Esophagus squamous epithelium (tissue), 5 donors: ENCODE measurements around the gene BRMS1. TPM values are rescaled to one million over a fixed set of nuclear protein-coding genes. Genes with fewer than 3 reads are reported as not detected.
A peak's percentile ranks its signal among the peaks of the same experiment; 100 is the strongest.
"Not testable (repeated sequence)": the region's sequence is repeated elsewhere in the genome, so short reads cannot be mapped to it uniquely, and the experiment has no call there.

Experiments used
- DNase-seq: peaks from one replicate; lab custom pipeline; 2025; lab: John Stamatoyannopoulos, UW
- H3K27ac ChIP-seq, 4 donors: fragments of 200-600 bp; sonication (generic); one replicate each; pipeline ENCODE4 v1.5.1; 2016 to 2019; ENCODE audit warnings: mild to moderate bottlenecking in 1 of 4
- H3K27me3 ChIP-seq, 4 donors: fragments of 200-600 bp; sonication (generic); 1 replicate in 3 of 4; 2 replicates in 1 of 4; pipeline versions ENCODE4 v1.5.1 to v1.6.0; 2017 to 2021; ENCODE audit warnings: antibody characterized with exemption in 1 of 4
- H3K36me3 ChIP-seq, 3 donors: fragments of 200-600 bp; sonication (generic); one replicate each; pipeline ENCODE4 v1.5.1; 2016 to 2019
- H3K4me1 ChIP-seq, 3 donors: fragments of 200-600 bp; sonication (generic); one replicate each; pipeline ENCODE4 v1.5.1; 2017 to 2019
- H3K4me3 ChIP-seq, 4 donors: fragments of 200-600 bp; sonication (generic); 1 replicate in 3 of 4; 2 replicates in 1 of 4; pipeline ENCODE4 v1.5.1; 2016 to 2019; ENCODE audit warnings: mild to moderate bottlenecking in 2 of 4, moderate library complexity in 1 of 4
- H3K9me3 ChIP-seq, 3 donors: fragments of 200-600 bp; sonication (generic); one replicate each; pipeline ENCODE4 v1.5.1; 2016 to 2019
- POLR2A ChIP-seq, 4 donors: fragments of 450-650 bp; IDR thresholded peaks; one replicate each; pipeline ENCODE4 v1.6.1; 2017; ENCODE audit warnings: antibody characterized with exemption in 4 of 4, mild to moderate bottlenecking in 4 of 4, moderate library complexity in 3 of 4
- WGBS, 2 donors: methylation state at CpG; one replicate each; pipeline ENCODE4 v1.1.5; 2018; 5-methylcytosine and 5-hydroxymethylcytosine counted together
- intact Hi-C: fragments of 100-400 bp; cut with DNase I; formaldehyde crosslinking; loops from one replicate; pipeline ENCODE4 v1.15.0; 2022
- total RNA-seq, 4 donors: library from RNA; depleted of rRNA; stranded (reverse); fragments of >200 nt; gene quantifications; one replicate each; pipeline ENCODE4 v1.1.0, GENCODE V29; 2016
- TF ChIP-seq, protein P1 (sequence below), 6 experiments: fragments of 450-650 bp in 4 of 6; fragments of 200-600 bp in 2 of 6; sonication (generic) in 2 of 6; IDR thresholded peaks; one replicate each; pipeline ENCODE4 v1.5.1; 2016 to 2019; ENCODE audit warnings: antibody characterized with exemption in 6 of 6, mild to moderate bottlenecking in 4 of 6, moderate library complexity in 4 of 6
- donor health status: DM: yes; HTN: yes; CAD: no.

The BRMS1 gene
- total RNA-seq, 4 donors from 2014 or later = 43.8 to 65.5 (median 56.8) TPM

DNA sequence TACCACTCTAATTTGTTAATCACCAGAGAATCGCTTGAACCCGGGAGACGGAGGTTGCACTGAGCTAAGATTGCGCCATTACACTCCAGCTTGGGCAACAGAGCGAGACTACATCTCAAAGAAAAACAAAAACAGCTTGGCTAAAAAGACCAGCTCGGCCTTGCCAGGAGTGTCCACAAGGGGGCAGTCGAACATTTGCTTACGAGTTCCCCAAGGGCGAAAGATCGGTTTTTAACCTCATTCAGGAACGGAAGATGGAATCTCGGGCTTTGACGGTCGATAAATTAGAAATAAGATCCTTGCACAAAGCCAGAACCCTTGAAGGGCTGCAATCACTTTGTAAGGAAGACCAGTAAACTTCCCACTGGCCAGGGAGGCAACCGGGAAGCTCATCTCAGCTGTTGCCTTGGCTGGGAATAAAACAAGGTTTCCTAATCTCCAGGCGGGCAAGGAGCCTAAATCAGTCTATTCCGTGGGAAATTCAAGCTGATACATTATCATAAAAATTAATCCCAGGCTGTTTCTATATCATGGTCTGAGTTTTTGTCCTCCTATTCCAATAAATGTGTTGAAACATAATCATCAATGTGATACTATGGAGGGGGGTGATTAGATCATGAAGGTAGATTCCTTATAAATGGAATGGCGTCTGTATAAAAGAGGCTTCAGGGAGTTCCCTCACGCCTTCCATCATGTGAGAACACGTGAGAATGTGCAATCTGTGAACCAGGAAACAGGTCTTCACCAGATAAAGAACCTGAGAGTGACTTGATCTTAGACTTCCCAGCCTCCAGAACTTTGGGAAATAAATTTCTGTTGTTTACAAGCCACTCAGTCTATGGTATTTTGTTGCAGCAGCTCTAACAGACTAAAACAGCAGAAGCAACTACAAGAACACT lies 41.5 kb upstream of the BRMS1 start:
- WGBS, 2 donors = 4 to 9% methylated on average over 18 to 20 of the region's 20 CpGs
- H3K27me3 ChIP-seq = peaks cover 0 to 18% (median 0%) of the 10 kb centered on the region in 4 donors
- H3K27ac ChIP-seq = peak overlapping the region in 3 of 4 donors; percentile 5 to 35 (median 21)
- no peak for TF ChIP-seq POLR2A (IDR thresholded peaks at IDR 0.05)
- TF ChIP-seq, protein P1, sequence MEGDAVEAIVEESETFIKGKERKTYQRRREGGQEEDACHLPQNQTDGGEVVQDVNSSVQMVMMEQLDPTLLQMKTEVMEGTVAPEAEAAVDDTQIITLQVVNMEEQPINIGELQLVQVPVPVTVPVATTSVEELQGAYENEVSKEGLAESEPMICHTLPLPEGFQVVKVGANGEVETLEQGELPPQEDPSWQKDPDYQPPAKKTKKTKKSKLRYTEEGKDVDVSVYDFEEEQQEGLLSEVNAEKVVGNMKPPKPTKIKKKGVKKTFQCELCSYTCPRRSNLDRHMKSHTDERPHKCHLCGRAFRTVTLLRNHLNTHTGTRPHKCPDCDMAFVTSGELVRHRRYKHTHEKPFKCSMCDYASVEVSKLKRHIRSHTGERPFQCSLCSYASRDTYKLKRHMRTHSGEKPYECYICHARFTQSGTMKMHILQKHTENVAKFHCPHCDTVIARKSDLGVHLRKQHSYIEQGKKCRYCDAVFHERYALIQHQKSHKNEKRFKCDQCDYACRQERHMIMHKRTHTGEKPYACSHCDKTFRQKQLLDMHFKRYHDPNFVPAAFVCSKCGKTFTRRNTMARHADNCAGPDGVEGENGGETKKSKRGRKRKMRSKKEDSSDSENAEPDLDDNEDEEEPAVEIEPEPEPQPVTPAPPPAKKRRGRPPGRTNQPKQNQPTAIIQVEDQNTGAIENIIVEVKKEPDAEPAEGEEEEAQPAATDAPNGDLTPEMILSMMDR (IDR thresholded peaks at IDR 0.05) = peak; percentile 85 to 98 (median 90)
- no peaks in the 10 kb centered on the region for H3K36me3 ChIP-seq
- H3K4me3 ChIP-seq = peak overlapping the region in 3 of 4 donors; percentile 19 to 58 (median 21)
- H3K4me1 ChIP-seq = peaks cover 0 to 15% (median 8%) of the 10 kb centered on the region in 3 donors
- DNase-seq = no peak
- H3K9me3 ChIP-seq = no peaks in the 10 kb centered on the region
- intact Hi-C loops = no loop called here

DNA sequence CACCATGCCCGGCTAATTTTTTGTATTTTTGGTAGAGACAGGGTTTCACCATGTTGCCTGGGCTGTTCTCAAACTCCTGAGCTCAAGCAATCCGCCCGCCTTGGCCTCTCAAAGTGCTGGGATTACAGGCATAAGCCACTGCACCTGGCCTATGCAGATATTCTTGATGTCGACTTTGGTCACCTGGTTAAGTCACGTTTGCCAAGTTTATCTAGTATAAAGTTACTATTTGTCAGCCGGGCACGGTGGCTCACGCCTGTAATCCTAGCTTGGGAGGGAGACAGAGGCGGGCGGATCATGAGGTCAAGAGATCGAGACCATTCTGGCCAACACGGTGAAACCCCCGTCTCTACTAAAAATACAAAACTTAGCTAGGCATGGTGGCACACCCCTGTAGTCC lies 39.4 kb upstream of the BRMS1 start:
- H3K27me3 ChIP-seq = peaks cover 0 to 18% (median 0%) of the 10 kb centered on the region in 4 donors
- H3K4me1 ChIP-seq = peaks cover 0 to 15% (median 8%) of the 10 kb centered on the region in 3 donors
- intact Hi-C loops, H3K4me3 ChIP-seq, DNase-seq, H3K9me3 ChIP-seq, H3K36me3 ChIP-seq, H3K27ac ChIP-seq: not testable (repeated sequence)
- WGBS, 2 donors = 51 to 94% methylated on average over 2 to 12 of the region's 13 CpGs

DNA sequence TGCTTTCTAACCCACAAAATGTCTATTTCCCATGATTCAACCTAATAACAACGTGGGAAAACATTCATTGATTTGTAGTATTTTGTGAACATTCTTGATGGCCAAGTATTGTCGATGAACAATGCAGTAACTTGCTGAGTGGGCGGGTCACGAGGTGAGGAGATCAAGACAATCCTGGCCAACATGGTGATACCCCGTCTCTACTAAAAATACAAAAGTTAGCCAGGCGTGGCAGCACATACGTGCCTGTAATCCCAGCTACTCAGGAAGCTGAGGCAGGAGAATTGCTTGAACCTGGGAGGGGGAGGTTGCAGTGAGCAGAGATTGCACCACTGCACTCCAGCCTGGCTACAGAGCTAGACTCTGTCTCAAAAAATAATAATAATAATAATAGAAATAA lies 35.4 kb upstream of the BRMS1 start:
- 10 to 14% methylated on average over 7 of the region's 7 CpGs for WGBS, 2 donors
- peaks cover 0 to 33% (median 0%) of the 10 kb centered on the region in 4 donors for H3K27me3 ChIP-seq
- H3K36me3 ChIP-seq, H3K4me3 ChIP-seq, H3K27ac ChIP-seq, H3K9me3 ChIP-seq, H3K4me1 ChIP-seq, intact Hi-C loops, DNase-seq: not testable (repeated sequence)

DNA sequence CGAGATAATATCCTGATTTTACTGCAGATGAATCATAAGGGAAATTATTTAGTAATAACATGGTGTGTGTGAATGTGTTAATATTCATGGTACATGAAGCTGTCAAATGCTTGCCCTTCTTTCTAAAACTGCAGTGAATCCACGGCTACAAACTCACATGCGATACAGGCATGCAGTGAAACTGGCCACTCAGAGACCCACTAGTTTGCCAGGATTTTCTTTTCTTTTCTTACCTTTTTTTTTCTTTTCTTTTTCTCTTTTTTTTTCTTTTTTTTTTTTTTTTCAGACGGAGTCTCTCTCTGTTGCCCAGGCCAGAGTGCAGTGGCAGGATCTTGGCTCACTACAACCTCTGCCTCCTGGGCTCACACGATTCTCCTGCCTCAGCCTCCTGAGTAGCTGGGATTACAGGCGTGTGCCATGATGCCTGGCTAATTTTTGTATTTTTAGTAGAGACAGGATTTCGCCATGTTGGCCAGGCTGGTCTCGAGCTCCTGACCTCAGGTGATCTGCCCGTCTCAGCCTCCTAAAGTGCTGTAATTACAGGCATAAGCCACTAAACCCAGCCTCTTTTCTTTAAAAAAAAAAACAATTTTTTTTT lies 28.9 kb upstream of the BRMS1 start:
- H3K4me3 ChIP-seq, H3K9me3 ChIP-seq, intact Hi-C loops, DNase-seq, H3K36me3 ChIP-seq, H3K27ac ChIP-seq: not testable (repeated sequence)
- H3K27me3 ChIP-seq = peaks cover 0 to 36% (median 0%) of the 10 kb centered on the region in 4 donors
- 69 to 70% methylated on average over 4 to 7 of the region's 9 CpGs for WGBS, 2 donors
- H3K4me1 ChIP-seq = peaks cover 4 to 42% (median 9%) of the 10 kb centered on the region in 3 donors

DNA sequence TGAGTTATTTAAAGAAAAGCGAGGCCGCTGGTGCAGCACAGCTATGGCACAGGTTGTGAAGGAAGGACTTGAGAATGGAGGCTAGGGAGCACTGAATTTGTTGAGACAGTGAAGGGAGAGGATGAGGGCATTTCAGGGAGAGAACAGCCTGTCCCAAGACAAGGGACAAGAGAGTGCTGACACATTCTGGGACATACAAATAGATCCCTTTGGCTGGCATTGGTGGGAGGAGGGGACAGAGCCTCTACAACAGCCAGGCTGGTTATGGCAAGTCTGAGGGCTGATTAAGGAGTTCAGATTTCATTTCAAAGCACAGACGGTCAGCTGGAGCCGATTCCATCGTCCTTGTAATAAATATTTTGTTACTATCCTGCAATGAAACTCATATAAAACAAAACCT lies 28.4 kb upstream of the BRMS1 start:
- Histone ChIP-seq H3K27me3 (peaks cover 0 to 36% (median 0%) of the 10 kb centered on the region in 4 donors), H3K27ac (no peak overlapping the region), H3K36me3 (peaks cover 0 to 9% (median 0%) of the 10 kb centered on the region in 3 donors), H3K9me3 (no peaks in the 10 kb centered on the region), H3K4me3 (no peak overlapping the region), H3K4me1 (peaks cover 4 to 42% (median 9%) of the 10 kb centered on the region in 3 donors)
- no peak for TF ChIP-seq POLR2A (IDR thresholded peaks at IDR 0.05)
- TF ChIP-seq, protein P1 (IDR thresholded peaks at IDR 0.05) = no peak
- DNase-seq = no peak
- 40 to 48% methylated on average over 5 of the region's 5 CpGs for WGBS, 2 donors
- intact Hi-C loops = no loop called here

DNA sequence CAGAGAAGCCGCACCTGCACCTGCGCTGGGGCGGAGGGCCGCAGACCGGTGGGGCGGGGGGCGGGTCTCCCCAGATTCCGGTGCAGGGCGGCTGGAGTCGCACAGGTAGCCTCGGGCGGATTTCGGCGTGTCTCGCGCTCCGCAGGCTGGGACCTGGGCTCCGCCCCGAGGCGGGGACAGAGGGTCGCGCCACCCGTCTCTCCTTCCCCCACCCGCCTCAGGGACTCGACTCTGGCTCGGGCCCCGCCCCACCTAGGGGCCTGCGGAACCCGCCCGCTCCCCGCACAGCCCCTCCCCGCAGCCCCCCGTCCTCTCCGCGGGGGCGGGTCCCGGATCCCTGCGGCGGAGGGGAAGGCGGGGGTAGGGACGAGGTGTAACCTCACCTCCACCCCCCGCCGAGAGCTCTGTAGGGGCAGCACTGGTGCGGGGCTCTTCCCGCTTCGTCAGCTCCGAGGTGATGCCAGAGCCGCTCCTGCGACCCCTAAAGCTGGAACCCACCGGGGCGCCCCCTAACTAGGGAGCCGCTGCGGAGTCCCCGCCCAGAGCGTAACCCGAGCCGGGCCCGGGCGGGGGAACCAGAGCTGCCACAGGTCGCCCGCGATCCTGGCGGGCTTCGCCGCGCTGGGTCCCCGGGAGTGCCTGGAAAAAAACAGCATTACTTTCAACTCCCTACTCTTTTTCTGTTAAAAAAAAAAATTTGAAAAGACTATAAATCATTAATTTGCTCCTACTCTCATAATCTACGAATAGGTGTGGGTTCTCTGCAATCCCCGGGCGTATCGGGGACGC lies 26.9 kb upstream of the BRMS1 start, which contains the start of gene SLC29A2:
Gene SLC29A2 (minus strand): TSS at position 134 of the 789 bp plus-strand sequence. CDS start 169 bp downstream, outside the sequence.
- TF ChIP-seq, protein P1 (IDR thresholded peaks at IDR 0.05) = no peak
- TF ChIP-seq POLR2A (IDR thresholded peaks at IDR 0.05) = no peak
- Histone ChIP-seq H3K4me1 (peaks cover 4 to 42% (median 9%) of the 10 kb centered on the region in 3 donors), H3K9me3 (no peaks in the 10 kb centered on the region), H3K27ac (peak within 1 kb of the TSS; percentile 81 to 83 (median 82)), H3K27me3 (peaks cover 0 to 27% (median 0%) of the 10 kb centered on the region in 4 donors), H3K4me3 (peak within 1 kb of the TSS; percentile 77 to 88 (median 82)), H3K36me3 (peaks cover 0 to 9% (median 0%) of the 10 kb centered on the region in 3 donors)
- WGBS, 2 donors = 0 to 1% methylated on average over 7 to 9 of the region's 72 CpGs
- intact Hi-C loops = no loop called here
- DNase-seq = no peak
